GM12874 (cell line): ENCODE measurements around the gene JAZF1.

ENCODE experiments used
- CTCF ChIP-seq: IDR thresholded peaks from 2 replicates; pipeline ENCODE4 v1.5.1; 2011; ENCODE audit warnings: low read depth, mild to moderate bottlenecking, control low read depth, low read length, moderate library complexity; ENCODE audit not compliant: insufficient read depth

Gene JAZF1

GRCh38 chr7:27885652-27886051 is 294.9 kb downstream of the JAZF1 start:
- no peak for TF ChIP-seq CTCF

GRCh38 chr7:27883696-27884095 is 296.9 kb downstream of the JAZF1 start:
- TF ChIP-seq CTCF = no peak

DNA sequence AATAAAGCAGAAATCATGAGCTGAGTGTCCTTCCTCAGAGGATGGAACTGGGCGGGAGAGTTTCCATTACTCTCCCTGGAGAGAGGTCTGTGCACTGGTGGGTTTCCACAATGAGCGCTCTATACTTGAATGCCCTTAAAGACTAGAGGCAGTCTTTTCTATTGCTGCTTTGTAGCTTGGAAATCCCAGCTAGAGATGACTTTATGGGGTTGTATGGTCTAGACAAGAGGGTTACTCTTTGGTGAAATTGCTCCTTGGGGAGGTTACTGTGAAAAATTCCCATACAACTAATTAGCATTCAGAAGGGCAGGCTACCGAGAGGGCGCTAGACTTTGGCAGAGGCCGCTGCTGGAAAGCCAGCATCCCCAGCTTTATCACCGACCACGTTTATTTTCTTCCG is 303.8 kb downstream of the JAZF1 start:
- TF ChIP-seq CTCF = no peak

GRCh38 chr7:27875832-27876231 is 304.8 kb downstream of the JAZF1 start:
- no peak for TF ChIP-seq CTCF

GRCh38 chr7:27875061-27875460 is 305.5 kb downstream of the JAZF1 start:
- TF ChIP-seq CTCF = no peak

DNA sequence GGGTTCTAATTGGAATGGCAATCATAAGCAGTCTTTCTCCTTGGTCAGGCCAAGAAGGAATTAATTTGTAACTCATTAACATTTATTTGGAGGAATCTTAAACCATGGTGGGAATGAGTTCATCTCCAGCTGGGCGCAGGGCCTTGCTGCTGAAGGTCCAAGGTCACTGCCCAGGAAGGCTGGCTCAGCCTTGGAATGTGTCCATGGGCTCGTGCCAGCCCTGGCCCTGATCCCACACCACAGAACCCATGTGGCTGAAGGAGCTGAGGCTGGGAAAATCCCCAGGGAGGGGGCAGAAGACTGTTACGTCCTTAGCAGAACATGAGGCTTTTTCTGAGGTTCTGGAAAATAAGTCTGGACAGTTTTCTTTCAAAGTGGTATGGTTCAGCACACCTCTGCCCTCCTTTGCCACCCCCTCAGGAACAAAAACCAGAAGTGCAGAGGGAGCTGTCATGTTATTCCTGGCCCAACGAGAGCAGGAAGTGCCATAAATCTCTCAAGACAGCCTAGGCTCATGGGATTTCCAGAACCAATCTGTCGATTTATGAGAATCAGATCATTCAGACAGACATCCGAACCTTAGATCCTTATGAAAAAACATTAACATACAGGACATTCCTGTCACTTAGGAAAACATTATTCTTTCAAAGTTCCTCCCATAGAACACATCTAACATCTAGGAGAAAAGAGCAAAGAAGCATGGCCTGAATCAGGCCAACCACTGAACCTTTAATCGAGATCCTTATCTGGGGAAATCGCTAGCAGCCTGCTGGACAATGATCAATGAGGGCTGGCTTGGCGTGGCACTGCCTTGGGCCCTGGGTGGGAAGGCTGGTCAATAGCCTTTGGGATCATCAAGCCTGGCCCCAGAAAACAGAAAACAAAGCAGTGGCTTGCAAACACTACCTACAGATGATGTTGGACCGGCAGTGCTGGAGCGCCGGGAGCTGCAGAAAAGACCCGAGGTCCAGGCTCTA is 306.3 kb downstream of the JAZF1 start:
- no peak for TF ChIP-seq CTCF

- TF ChIP-seq CTCF = no peak
Observed at GRCh38 chr7:27872356-27873275, 308.0 kb downstream of the JAZF1 start.
